Ovary (tissue), 9 donors: ENCODE results near the gene KIAA0825. TPM values are rescaled to one million over a fixed set of nuclear protein-coding genes. Genes with fewer than 3 reads are reported as not detected.

Source experiments
- DNase-seq, 5 donors: peaks; one replicate each; pipeline ENCODE4 v3.0.0-alpha.2; 2019 to 2020
- H3K27ac ChIP-seq, 2 donors: fragments of 200-600 bp; one replicate each; pipeline versions ENCODE4 v1.5.1 to v1.8.0; 2019 to 2022
- H3K27me3 ChIP-seq: fragments of 200-600 bp; one replicate; pipeline ENCODE4 v1.8.0; 2022
- H3K36me3 ChIP-seq: fragments of 200-600 bp; sonication (generic); one replicate; pipeline ENCODE4 v1.5.1; 2019
- H3K4me1 ChIP-seq: one replicate; pipeline ENCODE4 v1.8.1; 2013; ENCODE audit warnings: mild to moderate bottlenecking, moderate library complexity; ENCODE audit not compliant: insufficient read depth
- H3K4me3 ChIP-seq: fragments of 200-600 bp; sonication (generic); one replicate; pipeline ENCODE4 v1.5.1; 2017
- H3K9me3 ChIP-seq, 2 donors: fragments of 200-600 bp in 1 of 2; sonication (generic) in 1 of 2; one replicate each; pipeline versions ENCODE4 v1.5.1 to v1.8.1; 2013 to 2019; ENCODE audit warnings: mild to moderate bottlenecking in 1 of 2, moderate library complexity in 1 of 2
- EP300 ChIP-seq: sonication (generic); formaldehyde crosslinking; IDR thresholded peaks from one replicate; pipeline ENCODE4 v1.6.1; 2017; ENCODE audit warnings: antibody characterized with exemption
- POLR2A ChIP-seq: fragments of 450-650 bp; IDR thresholded peaks from one replicate; pipeline ENCODE4 v1.6.1; 2017; ENCODE audit warnings: antibody characterized with exemption, mild to moderate bottlenecking, moderate library complexity
- WGBS, 3 donors: extraction: QIAGEN DNeasy Blood & Tissue Kit in 1 of 3; methylation state at CpG; one replicate each; pipeline versions ENCODE4 v1.1.5 to v1.1.7; 2013 to 2017; 5-methylcytosine and 5-hydroxymethylcytosine counted together
- intact Hi-C, 4 donors: fragments of 100-400 bp; cut with DNase I; formaldehyde crosslinking; loops; one replicate each; pipeline versions ENCODE4 v1.11.0 to v1.15.1; 2022 to 2023
- polyA plus RNA-seq, 2 donors: library from polyadenylated mRNA; stranded (reverse); fragments of 200-250 nt in 1 of 2; fragments of 350-450 nt in 1 of 2; fragmentation: Illumina TruSeq in 1 of 2; extraction: RNeasy Lipid Tissue Mini Kit (QIAGEN cat#74804) in 1 of 2; gene quantifications; one replicate each; pipeline ENCODE4 v1.2.3, GENCODE V29; 2013 to 2014
- total RNA-seq, 7 donors: library from RNA; depleted of rRNA in 2 of 7; stranded (reverse); fragments of >200 nt in 2 of 7; fragmentation: NEBNext Ultra II Directional in 3 of 7; extraction: Animal tissue kit (Norgen Biotek cat#: 25700) in 3 of 7; gene quantifications; one replicate each; pipeline versions ENCODE4 v1.1.0 to v1.2.4, GENCODE V29; 2016 to 2023
- TF ChIP-seq, protein P1 (sequence below), 3 donors: fragments of 450-650 bp in 2 of 3; fragments of 200-600 bp in 1 of 3; IDR thresholded peaks; one replicate each; pipeline versions ENCODE4 v1.5.1 to v1.8.0; 2016 to 2022; ENCODE audit warnings: antibody characterized with exemption in 3 of 3, mild to moderate bottlenecking in 1 of 3
- donor health status: DM: no; HTN: no; CAD: no; lungs with moderate emphysema.
- donor health status: DM: no; HTN: no; CAD: no.
- donor health status: Bipolar disorder and iron deficiency.
- donor health status: DM: yes; HTN: yes; CAD: no.
- donor health status: DM: no; HTN: no; CAD: no.
- donor health status: DM: yes; HTN: yes; CAD: no.

The KIAA0825 gene
- total and polyA plus RNA-seq, 9 donors = 0.70 to 12.4 (median 3.9) TPM

DNA sequence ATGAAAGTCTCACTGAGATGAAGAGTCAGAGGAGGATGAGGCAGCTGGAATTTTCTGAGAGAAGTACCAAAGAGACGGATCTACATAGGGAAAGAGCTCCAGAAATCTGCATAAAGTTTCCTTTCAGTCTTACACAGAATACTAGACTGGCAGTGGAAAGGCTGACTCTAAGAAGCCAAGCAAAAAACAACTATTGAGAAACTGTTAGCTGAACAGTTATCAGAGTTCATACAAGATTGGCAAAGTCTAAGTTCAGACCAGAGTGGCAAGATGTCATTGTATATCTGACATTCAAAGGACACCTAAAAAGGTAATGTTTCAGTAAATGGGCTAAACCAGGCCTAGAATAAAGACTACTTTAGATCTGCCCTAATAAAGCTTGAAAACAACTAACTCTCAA, 209.0 kb downstream of the KIAA0825 start:
- TF ChIP-seq POLR2A (no peak), EP300 (no peak)
- TF ChIP-seq, protein P1, sequence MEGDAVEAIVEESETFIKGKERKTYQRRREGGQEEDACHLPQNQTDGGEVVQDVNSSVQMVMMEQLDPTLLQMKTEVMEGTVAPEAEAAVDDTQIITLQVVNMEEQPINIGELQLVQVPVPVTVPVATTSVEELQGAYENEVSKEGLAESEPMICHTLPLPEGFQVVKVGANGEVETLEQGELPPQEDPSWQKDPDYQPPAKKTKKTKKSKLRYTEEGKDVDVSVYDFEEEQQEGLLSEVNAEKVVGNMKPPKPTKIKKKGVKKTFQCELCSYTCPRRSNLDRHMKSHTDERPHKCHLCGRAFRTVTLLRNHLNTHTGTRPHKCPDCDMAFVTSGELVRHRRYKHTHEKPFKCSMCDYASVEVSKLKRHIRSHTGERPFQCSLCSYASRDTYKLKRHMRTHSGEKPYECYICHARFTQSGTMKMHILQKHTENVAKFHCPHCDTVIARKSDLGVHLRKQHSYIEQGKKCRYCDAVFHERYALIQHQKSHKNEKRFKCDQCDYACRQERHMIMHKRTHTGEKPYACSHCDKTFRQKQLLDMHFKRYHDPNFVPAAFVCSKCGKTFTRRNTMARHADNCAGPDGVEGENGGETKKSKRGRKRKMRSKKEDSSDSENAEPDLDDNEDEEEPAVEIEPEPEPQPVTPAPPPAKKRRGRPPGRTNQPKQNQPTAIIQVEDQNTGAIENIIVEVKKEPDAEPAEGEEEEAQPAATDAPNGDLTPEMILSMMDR (IDR thresholded peaks at IDR 0.05) = no peak
- H3K9me3 ChIP-seq = no peaks in the 10 kb centered on the region
- no peak overlapping the region for H3K4me3 ChIP-seq
- intact Hi-C loops = no loop called here
- WGBS, 3 donors = 93 to 100% (median 95%) methylated on average over 1 of the region's 1 CpG
- no peak overlapping the region for H3K27ac ChIP-seq
- H3K4me1 ChIP-seq = no peaks in the 10 kb centered on the region
- H3K27me3 ChIP-seq = no peaks in the 10 kb centered on the region
- H3K36me3 ChIP-seq = no peaks in the 10 kb centered on the region
- DNase-seq = no peak

GRCh38 chr5:94407023-94407422, 211.4 kb downstream of the KIAA0825 start:
- Histone ChIP-seq H3K4me1 (peaks cover 2% of the 10 kb centered on the region), H3K9me3 (no peaks in the 10 kb centered on the region), H3K36me3 (no peaks in the 10 kb centered on the region), H3K27ac (no peak overlapping the region), H3K27me3 (no peaks in the 10 kb centered on the region), H3K4me3 (no peak overlapping the region)
- TF ChIP-seq, protein P1 (IDR thresholded peaks at IDR 0.05) = no peak
- TF ChIP-seq EP300 (no peak), POLR2A (no peak)
- intact Hi-C loops = no loop called here
- 93 to 99% (median 96%) methylated on average over 4 of the region's 4 CpGs for WGBS, 3 donors
- DNase-seq = no peak

GRCh38 chr5:94403483-94403882, 214.9 kb downstream of the KIAA0825 start:
- Histone ChIP-seq H3K27ac (no peak overlapping the region), H3K9me3 (no peaks in the 10 kb centered on the region), H3K4me1 (peaks cover 2% of the 10 kb centered on the region), H3K4me3 (no peak overlapping the region), H3K36me3 (no peaks in the 10 kb centered on the region), H3K27me3 (no peaks in the 10 kb centered on the region)
- DNase-seq = no peak
- WGBS, 3 donors = 18 to 46% (median 29%) methylated on average over 5 of the region's 5 CpGs
- TF ChIP-seq POLR2A = no peak
- no peak for TF ChIP-seq EP300
- TF ChIP-seq, protein P1 (IDR thresholded peaks at IDR 0.05) = no peak
- intact Hi-C loops = no loop called here

DNA sequence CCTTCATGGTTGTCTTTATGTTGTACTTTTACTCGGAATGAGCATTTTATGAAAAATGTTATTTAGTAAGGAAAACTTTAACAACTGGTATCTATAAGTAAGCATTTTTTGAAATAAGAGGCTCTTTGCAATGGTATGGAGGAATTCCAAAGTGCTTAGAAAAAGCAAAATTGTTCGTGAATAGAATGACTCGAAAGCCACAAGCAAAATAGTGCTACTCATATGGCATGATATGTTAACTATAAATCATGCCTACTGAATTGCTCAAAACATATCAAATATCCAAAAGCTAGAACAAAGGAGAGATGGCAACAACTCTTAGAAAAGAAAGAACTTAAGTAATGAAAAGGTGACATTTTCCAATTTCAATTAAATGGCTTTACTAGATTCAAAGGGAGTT, 216.3 kb downstream of the KIAA0825 start:
- 96% methylated on average over 3 of the region's 3 CpGs for WGBS, 3 donors
- Histone ChIP-seq H3K36me3 (no peaks in the 10 kb centered on the region), H3K27ac (no peak overlapping the region), H3K27me3 (no peaks in the 10 kb centered on the region), H3K4me3 (no peak overlapping the region), H3K4me1 (peaks cover 2% of the 10 kb centered on the region), H3K9me3 (no peaks in the 10 kb centered on the region)
- DNase-seq = no peak
- intact Hi-C loops = no loop called here
- TF ChIP-seq POLR2A = no peak
- no peak for TF ChIP-seq EP300

DNA sequence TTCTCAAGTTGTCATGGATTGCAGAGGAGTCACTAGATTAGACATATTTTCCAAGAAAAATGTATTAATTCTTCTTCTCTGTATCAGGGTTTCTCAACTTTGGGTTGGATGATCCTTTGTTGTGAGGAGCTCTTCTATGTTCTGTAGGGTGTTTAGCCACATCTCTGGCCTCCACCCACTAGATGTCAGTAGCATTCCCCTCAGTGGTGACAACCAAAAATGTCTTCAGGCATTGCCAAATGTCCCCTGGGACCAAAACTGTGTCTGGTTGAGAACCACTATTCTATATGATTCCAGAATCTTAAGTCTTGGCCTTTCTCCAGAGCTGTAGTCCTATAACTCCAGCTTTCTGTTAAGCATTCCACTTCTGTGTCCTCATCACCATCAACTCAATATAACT, 220.9 kb downstream of the KIAA0825 start:
- H3K36me3 ChIP-seq = no peaks in the 10 kb centered on the region
- no peak for DNase-seq
- intact Hi-C loops = no loop called here
- no peak for TF ChIP-seq POLR2A
- TF ChIP-seq, protein P1 (IDR thresholded peaks at IDR 0.05) = no peak
- TF ChIP-seq EP300 = no peak
- no peaks in the 10 kb centered on the region for H3K9me3 ChIP-seq
- no peak overlapping the region for H3K27ac ChIP-seq
- no peak overlapping the region for H3K4me3 ChIP-seq
- H3K27me3 ChIP-seq = no peaks in the 10 kb centered on the region
- H3K4me1 ChIP-seq = no peaks in the 10 kb centered on the region
